GM23338 (cell line): Measurements from ENCODE around the gene RCC2. TPM values are rescaled to one million over a fixed set of nuclear protein-coding genes. Genes with fewer than 3 reads are reported as not detected.

Experiments
- ATAC-seq: fragments of 200-7000 bp; cut with Tn5 transposase; 3 replicates; pipeline ENCODE4 v1.9.1; 2020
- DNase-seq: peaks from one replicate; pipeline ENCODE4 v3.0.0-alpha.2; 2015; ENCODE audit warnings: low spot score
- H2AFZ ChIP-seq: fragments of 200-600 bp; sonication (generic); 2 replicates; pipeline ENCODE4 v1.8.0; 2016; ENCODE audit warnings: antibody characterized with exemption, mild to moderate bottlenecking, moderate library complexity
- H3F3A ChIP-seq: fragments of 200-600 bp; sonication (generic); replicated peaks from 2 replicates; pipeline ENCODE4 v1.8.0; 2017; ENCODE audit warnings: antibody characterized with exemption, mixed run types, low read depth
- H3K27ac ChIP-seq: fragments of 200-600 bp; sonication (generic); 2 replicates; pipeline ENCODE4 v1.6.1; 2016; ENCODE audit warnings: low read depth
- H3K27me3 ChIP-seq: fragments of 200-600 bp; sonication (generic); 2 replicates; pipeline ENCODE4 v1.8.0; 2016; ENCODE audit warnings: mild to moderate bottlenecking, mixed run types, moderate library complexity; ENCODE audit not compliant: insufficient read depth
- H3K36me3 ChIP-seq: fragments of 200-600 bp; sonication (generic); 2 replicates; pipeline ENCODE4 v1.8.0; 2016; ENCODE audit warnings: mild to moderate bottlenecking; ENCODE audit not compliant: insufficient read depth
- H3K4me1 ChIP-seq: fragments of 200-600 bp; sonication (generic); 2 replicates; pipeline ENCODE4 v1.8.0; 2016; ENCODE audit warnings: mild to moderate bottlenecking, moderate library complexity; ENCODE audit not compliant: insufficient read depth
- H3K4me2 ChIP-seq: fragments of 200-600 bp; sonication (generic); 2 replicates; pipeline ENCODE4 v1.7.1; 2017; ENCODE audit warnings: mixed run types
- H3K4me3 ChIP-seq: fragments of 200-600 bp; sonication (generic); 2 replicates; pipeline ENCODE4 v1.6.1; 2016; ENCODE audit warnings: mixed run types
- H3K79me2 ChIP-seq: fragments of 200-600 bp; sonication (generic); replicated peaks from 2 replicates; pipeline ENCODE4 v1.8.0; 2017; ENCODE audit warnings: mild to moderate bottlenecking; ENCODE audit not compliant: insufficient read depth
- H3K9me2 ChIP-seq: fragments of 200-600 bp; sonication (generic); 2 replicates; pipeline ENCODE4 v1.8.0; 2017; ENCODE audit not compliant: insufficient read depth
- H4K20me1 ChIP-seq: fragments of 200-600 bp; sonication (generic); replicated peaks from 2 replicates; pipeline ENCODE4 v1.8.0; 2017; ENCODE audit warnings: mild to moderate bottlenecking; ENCODE audit not compliant: insufficient read depth
- H3K27ac Mint-ChIP-seq: 2 replicates; pipeline ENCODE4 v1.8.0; 2020; ENCODE audit warnings: inconsistent platforms, mild to moderate bottlenecking, moderate library complexity, mixed read lengths
- H3K27me3 Mint-ChIP-seq: 3 replicates; pipeline ENCODE4 v1.8.0; 2022; ENCODE audit warnings: low read depth, mild to moderate bottlenecking, moderate library complexity, mixed read lengths, inconsistent platforms; ENCODE audit not compliant: insufficient read depth, poor library complexity
- H3K36me3 Mint-ChIP-seq: 3 replicates; pipeline ENCODE4 v1.8.0; 2021; ENCODE audit warnings: low read depth, mild to moderate bottlenecking, inconsistent platforms, moderate library complexity, mixed read lengths
- H3K4me1 Mint-ChIP-seq: 3 replicates; pipeline ENCODE4 v1.8.0; 2020; ENCODE audit warnings: mild to moderate bottlenecking, inconsistent platforms, mixed read lengths
- H3K4me3 Mint-ChIP-seq: 3 replicates; pipeline ENCODE4 v1.8.0; 2021; ENCODE audit warnings: moderate library complexity, mild to moderate bottlenecking, inconsistent platforms, mixed read lengths
- H3K9me3 Mint-ChIP-seq: 3 replicates; pipeline ENCODE4 v1.8.0; 2020; ENCODE audit warnings: moderate library complexity, mild to moderate bottlenecking, inconsistent platforms, mixed read lengths
- CREB1 ChIP-seq: fragments of 250-450 bp; sonication (Bioruptor Pico); IDR thresholded peaks from 2 replicates; pipeline ENCODE4 v1.5.0; 2020; ENCODE audit warnings: low read depth, mild to moderate bottlenecking, moderate library complexity
- EZH2 ChIP-seq: fragments of 200-600 bp; sonication (generic); IDR thresholded peaks from one replicate; pipeline ENCODE4 v1.8.0; 2017; ENCODE audit warnings: antibody characterized with exemption, mild to moderate bottlenecking, low read depth; ENCODE audit not compliant: unreplicated experiment
- EZH2phosphoT487 ChIP-seq: fragments of 200-600 bp; sonication (generic); IDR thresholded peaks from one replicate; pipeline ENCODE4 v1.8.1; 2018; ENCODE audit warnings: antibody characterized with exemption; ENCODE audit not compliant: unreplicated experiment
- JUNB ChIP-seq: IDR thresholded peaks from one replicate; pipeline ENCODE4 v1.6.1; 2016; ENCODE audit warnings: antibody characterized with exemption; ENCODE audit not compliant: unreplicated experiment
- NANOG ChIP-seq: IDR thresholded peaks from 2 replicates; pipeline ENCODE4 v1.6.1; 2016; ENCODE audit warnings: antibody characterized with exemption, borderline replicate concordance
- POLR2AphosphoS5 ChIP-seq: IDR thresholded peaks from 2 replicates; pipeline ENCODE4 v1.6.1; 2016; ENCODE audit warnings: antibody characterized with exemption, low read depth
- STAT1 ChIP-seq: IDR thresholded peaks from one replicate; pipeline ENCODE4 v1.6.1; 2016; ENCODE audit warnings: antibody characterized with exemption; ENCODE audit not compliant: unreplicated experiment
- ZNF114 ChIP-seq: fragments of 250-450 bp; sonication (Bioruptor Pico); IDR thresholded peaks from 2 replicates; pipeline ENCODE4 v1.5.0; 2020; ENCODE audit warnings: mild to moderate bottlenecking, moderate library complexity
- ZNF331 ChIP-seq: fragments of 250-450 bp; sonication (Bioruptor Pico); IDR thresholded peaks from 2 replicates; pipeline ENCODE4 v1.5.0; 2020; ENCODE audit warnings: low read depth, mild to moderate bottlenecking, moderate library complexity
- polyA plus RNA-seq: library from polyadenylated mRNA; unstranded; fragments of >200 nt; fragmentation: Nextera tagmentation; extraction: Ambion mirVana; gene quantifications from 2 replicates; pipeline ENCODE4 v1.2.1, GENCODE V29; 2016
- total RNA-seq: library from RNA; depleted of rRNA; stranded (reverse); fragments of >200 nt; shearing (Covaris generic); gene quantifications from 2 replicates; pipeline ENCODE4 v1.2.3, GENCODE V29; 2014
- TF ChIP-seq, protein P1 (sequence below): IDR thresholded peaks from 2 replicates; pipeline ENCODE4 v1.6.1; 2016; ENCODE audit warnings: antibody characterized with exemption
- TF ChIP-seq, protein P2 (sequence below), 2 experiments: fragments of 200-600 bp in 1 of 2; sonication (generic) in 1 of 2; conservative IDR thresholded peaks; 2 replicates each; pipeline versions ENCODE4 v1.5.1 to v1.6.1; 2016 to 2017; ENCODE audit warnings: antibody characterized with exemption in 2 of 2, low read depth in 2 of 2, mild to moderate bottlenecking in 2 of 2, moderate library complexity in 1 of 2
- TF ChIP-seq, protein P3 (sequence below): IDR thresholded peaks from one replicate; pipeline ENCODE4 v1.6.1; 2018; ENCODE audit warnings: antibody characterized with exemption; ENCODE audit not compliant: unreplicated experiment
- TF ChIP-seq, protein P4 (sequence below): fragments of 250-450 bp; sonication (Bioruptor Pico); IDR thresholded peaks from 2 replicates; pipeline ENCODE4 v1.5.0; 2020; ENCODE audit warnings: mild to moderate bottlenecking, moderate library complexity

Gene RCC2
- total and polyA plus RNA-seq, 2 experiments from 2014 or later = 97.1 to 386 TPM

DNA sequence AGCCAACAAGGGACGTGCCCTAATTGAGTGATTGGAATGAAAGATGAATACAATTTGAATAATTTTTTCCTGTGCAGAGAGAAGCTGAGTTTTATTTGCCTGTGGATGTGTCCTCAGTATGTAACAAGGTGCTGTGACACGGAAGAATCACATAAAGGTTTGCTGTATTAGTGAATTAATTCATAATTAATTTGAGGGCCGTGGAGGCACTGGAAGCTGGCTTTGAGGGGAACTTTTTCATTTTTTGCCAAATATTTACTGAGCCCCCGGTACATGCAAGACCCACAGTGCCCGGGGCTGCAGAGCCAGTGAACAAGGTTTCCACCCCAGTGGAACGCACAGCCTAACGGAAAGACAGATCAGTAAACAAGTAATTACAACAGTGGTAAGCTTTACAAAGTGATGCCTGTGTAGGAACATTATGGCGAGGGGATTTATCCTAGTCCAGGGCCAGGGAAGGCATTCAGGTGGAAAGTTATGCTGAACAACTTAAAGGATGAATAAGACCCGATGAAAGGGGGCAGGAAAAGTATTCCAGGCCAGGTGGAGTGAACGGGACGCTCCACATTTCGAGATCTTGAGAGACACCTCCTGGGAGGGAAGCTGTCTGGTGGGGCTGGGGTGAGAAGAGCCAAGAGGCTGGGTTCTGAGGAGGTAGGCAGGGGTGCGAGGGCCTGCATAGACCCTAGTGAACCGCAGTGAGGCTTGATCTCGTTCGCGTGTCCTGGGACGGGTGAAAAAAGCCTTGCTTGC lies 773 bp upstream of the RCC2 start:
- DNase-seq (no peak), ATAC-seq (peak; percentile 33)
- Mint-ChIP-seq H3K9me3 (peaks cover 5% of the 10 kb centered on the region; the same call in 1 of the 3 replicates), H3K36me3 (peaks cover 33% of the 10 kb centered on the region), H3K4me3 (peak overlapping the region; percentile 99), H3K27ac (peak overlapping the region; percentile 69), H3K4me1 (peaks cover 45% of the 10 kb centered on the region), H3K27me3 (peaks cover 32% of the 10 kb centered on the region)
- Histone ChIP-seq H3K36me3 (no peaks in the 10 kb centered on the region; the same call in 1 of the 2 replicates), H2AFZ (no peak overlapping the region), H3K4me1 (peaks cover 43% of the 10 kb centered on the region), H4K20me1 (peaks cover 15% of the 10 kb centered on the region), H3F3A (peaks cover 37% of the 10 kb centered on the region), H3K4me2 (peak overlapping the region; percentile 100), H3K27ac (peak overlapping the region; percentile 61; the same call in 1 of the 2 replicates), H3K4me3 (peak overlapping the region; percentile 86), H3K9me2 (no peaks in the 10 kb centered on the region), H3K79me2 (peaks cover 41% of the 10 kb centered on the region), H3K27me3 (peaks cover 9% of the 10 kb centered on the region)
- TF ChIP-seq, protein P1, sequence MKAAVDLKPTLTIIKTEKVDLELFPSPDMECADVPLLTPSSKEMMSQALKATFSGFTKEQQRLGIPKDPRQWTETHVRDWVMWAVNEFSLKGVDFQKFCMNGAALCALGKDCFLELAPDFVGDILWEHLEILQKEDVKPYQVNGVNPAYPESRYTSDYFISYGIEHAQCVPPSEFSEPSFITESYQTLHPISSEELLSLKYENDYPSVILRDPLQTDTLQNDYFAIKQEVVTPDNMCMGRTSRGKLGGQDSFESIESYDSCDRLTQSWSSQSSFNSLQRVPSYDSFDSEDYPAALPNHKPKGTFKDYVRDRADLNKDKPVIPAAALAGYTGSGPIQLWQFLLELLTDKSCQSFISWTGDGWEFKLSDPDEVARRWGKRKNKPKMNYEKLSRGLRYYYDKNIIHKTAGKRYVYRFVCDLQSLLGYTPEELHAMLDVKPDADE = no peak
- TF ChIP-seq, protein P2, sequence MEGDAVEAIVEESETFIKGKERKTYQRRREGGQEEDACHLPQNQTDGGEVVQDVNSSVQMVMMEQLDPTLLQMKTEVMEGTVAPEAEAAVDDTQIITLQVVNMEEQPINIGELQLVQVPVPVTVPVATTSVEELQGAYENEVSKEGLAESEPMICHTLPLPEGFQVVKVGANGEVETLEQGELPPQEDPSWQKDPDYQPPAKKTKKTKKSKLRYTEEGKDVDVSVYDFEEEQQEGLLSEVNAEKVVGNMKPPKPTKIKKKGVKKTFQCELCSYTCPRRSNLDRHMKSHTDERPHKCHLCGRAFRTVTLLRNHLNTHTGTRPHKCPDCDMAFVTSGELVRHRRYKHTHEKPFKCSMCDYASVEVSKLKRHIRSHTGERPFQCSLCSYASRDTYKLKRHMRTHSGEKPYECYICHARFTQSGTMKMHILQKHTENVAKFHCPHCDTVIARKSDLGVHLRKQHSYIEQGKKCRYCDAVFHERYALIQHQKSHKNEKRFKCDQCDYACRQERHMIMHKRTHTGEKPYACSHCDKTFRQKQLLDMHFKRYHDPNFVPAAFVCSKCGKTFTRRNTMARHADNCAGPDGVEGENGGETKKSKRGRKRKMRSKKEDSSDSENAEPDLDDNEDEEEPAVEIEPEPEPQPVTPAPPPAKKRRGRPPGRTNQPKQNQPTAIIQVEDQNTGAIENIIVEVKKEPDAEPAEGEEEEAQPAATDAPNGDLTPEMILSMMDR (conservative IDR thresholded peaks at IDR 0.05; ENCODE audit: low read depth in 2 of 2) = no peak
- TF ChIP-seq CREB1 (CRISPR knock-in tag) = no peak
- no peak for TF ChIP-seq STAT1
- TF ChIP-seq ZNF331 (CRISPR knock-in tag) = no peak
- TF ChIP-seq, protein P3, sequence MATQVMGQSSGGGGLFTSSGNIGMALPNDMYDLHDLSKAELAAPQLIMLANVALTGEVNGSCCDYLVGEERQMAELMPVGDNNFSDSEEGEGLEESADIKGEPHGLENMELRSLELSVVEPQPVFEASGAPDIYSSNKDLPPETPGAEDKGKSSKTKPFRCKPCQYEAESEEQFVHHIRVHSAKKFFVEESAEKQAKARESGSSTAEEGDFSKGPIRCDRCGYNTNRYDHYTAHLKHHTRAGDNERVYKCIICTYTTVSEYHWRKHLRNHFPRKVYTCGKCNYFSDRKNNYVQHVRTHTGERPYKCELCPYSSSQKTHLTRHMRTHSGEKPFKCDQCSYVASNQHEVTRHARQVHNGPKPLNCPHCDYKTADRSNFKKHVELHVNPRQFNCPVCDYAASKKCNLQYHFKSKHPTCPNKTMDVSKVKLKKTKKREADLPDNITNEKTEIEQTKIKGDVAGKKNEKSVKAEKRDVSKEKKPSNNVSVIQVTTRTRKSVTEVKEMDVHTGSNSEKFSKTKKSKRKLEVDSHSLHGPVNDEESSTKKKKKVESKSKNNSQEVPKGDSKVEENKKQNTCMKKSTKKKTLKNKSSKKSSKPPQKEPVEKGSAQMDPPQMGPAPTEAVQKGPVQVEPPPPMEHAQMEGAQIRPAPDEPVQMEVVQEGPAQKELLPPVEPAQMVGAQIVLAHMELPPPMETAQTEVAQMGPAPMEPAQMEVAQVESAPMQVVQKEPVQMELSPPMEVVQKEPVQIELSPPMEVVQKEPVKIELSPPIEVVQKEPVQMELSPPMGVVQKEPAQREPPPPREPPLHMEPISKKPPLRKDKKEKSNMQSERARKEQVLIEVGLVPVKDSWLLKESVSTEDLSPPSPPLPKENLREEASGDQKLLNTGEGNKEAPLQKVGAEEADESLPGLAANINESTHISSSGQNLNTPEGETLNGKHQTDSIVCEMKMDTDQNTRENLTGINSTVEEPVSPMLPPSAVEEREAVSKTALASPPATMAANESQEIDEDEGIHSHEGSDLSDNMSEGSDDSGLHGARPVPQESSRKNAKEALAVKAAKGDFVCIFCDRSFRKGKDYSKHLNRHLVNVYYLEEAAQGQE = no peak
- TF ChIP-seq, protein P4, sequence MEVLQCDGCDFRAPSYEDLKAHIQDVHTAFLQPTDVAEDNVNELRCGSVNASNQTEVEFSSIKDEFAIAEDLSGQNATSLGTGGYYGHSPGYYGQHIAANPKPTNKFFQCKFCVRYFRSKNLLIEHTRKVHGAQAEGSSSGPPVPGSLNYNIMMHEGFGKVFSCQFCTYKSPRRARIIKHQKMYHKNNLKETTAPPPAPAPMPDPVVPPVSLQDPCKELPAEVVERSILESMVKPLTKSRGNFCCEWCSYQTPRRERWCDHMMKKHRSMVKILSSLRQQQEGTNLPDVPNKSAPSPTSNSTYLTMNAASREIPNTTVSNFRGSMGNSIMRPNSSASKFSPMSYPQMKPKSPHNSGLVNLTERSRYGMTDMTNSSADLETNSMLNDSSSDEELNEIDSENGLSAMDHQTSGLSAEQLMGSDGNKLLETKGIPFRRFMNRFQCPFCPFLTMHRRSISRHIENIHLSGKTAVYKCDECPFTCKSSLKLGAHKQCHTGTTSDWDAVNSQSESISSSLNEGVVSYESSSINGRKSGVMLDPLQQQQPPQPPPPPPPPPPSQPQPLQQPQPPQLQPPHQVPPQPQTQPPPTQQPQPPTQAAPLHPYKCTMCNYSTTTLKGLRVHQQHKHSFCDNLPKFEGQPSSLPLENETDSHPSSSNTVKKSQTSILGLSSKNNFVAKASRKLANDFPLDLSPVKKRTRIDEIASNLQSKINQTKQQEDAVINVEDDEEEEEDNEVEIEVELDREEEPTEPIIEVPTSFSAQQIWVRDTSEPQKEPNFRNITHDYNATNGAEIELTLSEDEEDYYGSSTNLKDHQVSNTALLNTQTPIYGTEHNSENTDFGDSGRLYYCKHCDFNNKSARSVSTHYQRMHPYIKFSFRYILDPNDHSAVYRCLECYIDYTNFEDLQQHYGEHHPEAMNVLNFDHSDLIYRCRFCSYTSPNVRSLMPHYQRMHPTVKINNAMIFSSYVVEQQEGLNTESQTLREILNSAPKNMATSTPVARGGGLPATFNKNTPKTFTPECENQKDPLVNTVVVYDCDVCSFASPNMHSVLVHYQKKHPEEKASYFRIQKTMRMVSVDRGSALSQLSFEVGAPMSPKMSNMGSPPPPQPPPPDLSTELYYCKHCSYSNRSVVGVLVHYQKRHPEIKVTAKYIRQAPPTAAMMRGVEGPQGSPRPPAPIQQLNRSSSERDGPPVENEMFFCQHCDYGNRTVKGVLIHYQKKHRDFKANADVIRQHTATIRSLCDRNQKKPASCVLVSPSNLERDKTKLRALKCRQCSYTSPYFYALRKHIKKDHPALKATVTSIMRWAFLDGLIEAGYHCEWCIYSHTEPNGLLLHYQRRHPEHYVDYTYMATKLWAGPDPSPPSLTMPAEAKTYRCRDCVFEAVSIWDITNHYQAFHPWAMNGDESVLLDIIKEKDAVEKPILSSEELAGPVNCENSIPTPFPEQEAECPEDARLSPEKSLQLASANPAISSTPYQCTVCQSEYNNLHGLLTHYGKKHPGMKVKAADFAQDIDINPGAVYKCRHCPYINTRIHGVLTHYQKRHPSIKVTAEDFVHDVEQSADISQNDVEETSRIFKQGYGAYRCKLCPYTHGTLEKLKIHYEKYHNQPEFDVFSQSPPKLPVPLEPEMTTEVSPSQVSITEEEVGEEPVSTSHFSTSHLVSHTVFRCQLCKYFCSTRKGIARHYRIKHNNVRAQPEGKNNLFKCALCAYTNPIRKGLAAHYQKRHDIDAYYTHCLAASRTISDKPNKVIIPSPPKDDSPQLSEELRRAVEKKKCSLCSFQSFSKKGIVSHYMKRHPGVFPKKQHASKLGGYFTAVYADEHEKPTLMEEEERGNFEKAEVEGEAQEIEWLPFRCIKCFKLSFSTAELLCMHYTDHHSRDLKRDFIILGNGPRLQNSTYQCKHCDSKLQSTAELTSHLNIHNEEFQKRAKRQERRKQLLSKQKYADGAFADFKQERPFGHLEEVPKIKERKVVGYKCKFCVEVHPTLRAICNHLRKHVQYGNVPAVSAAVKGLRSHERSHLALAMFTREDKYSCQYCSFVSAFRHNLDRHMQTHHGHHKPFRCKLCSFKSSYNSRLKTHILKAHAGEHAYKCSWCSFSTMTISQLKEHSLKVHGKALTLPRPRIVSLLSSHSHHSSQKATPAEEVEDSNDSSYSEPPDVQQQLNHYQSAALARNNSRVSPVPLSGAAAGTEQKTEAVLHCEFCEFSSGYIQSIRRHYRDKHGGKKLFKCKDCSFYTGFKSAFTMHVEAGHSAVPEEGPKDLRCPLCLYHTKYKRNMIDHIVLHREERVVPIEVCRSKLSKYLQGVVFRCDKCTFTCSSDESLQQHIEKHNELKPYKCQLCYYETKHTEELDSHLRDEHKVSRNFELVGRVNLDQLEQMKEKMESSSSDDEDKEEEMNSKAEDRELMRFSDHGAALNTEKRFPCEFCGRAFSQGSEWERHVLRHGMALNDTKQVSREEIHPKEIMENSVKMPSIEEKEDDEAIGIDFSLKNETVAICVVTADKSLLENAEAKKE (CRISPR knock-in tag) = no peak
- TF ChIP-seq POLR2AphosphoS5 = no peak; the same call in 1 of the 2 replicates
- no peak for TF ChIP-seq EZH2phosphoT487
- no peak for TF ChIP-seq ZNF114 (CRISPR knock-in tag)
- no peak for TF ChIP-seq JUNB
- no peak for TF ChIP-seq EZH2
- no peak for TF ChIP-seq NANOG
